Keratinocyte (primary cell): ENCODE data around the gene DCST1. TPM values are rescaled to one million over a fixed set of nuclear protein-coding genes. Genes with fewer than 3 reads are reported as not detected.
"Not testable (repeated sequence)": the region's sequence is repeated elsewhere in the genome, so short reads cannot be mapped to it uniquely, and the experiment has no call there.

Experiments
- DNase-seq: peaks from one replicate; pipeline ENCODE4 v3.0.0-alpha.2; 2011; ENCODE audit warnings: low read depth, missing footprints, low spot score
- FAIRE-seq: peaks from 2 replicates; lab custom pipeline; 2011; peaks lifted over from hg19 to GRCh38; lab: Jason Lieb, UNC
- H2AFZ ChIP-seq: 2 replicates; pipeline ENCODE4 v1.6.0; 2012; ENCODE audit warnings: low read length, control low read depth, inconsistent platforms; ENCODE audit not compliant: control insufficient read depth
- H3K27ac ChIP-seq: 2 replicates; pipeline ENCODE4 v1.5.1; 2011; ENCODE audit warnings: low read length; ENCODE audit not compliant: control insufficient read depth, insufficient read depth
- H3K27me3 ChIP-seq: 3 replicates; pipeline ENCODE4 v1.6.0; 2011; ENCODE audit warnings: low read length; ENCODE audit not compliant: control insufficient read depth, insufficient read depth; ENCODE audit errors: extremely low read depth
- H3K36me3 ChIP-seq, 2 experiments: 2 replicates in 1 of 2; 3 replicates in 1 of 2; pipeline ENCODE4 v1.5.1; 2011; ENCODE audit warnings: low read length in 2 of 2, mild to moderate bottlenecking in 1 of 2; ENCODE audit not compliant: control insufficient read depth in 2 of 2, insufficient read depth in 2 of 2; ENCODE audit errors: extremely low read depth in 1 of 2
- H3K4me1 ChIP-seq: 3 replicates; pipeline ENCODE4 v1.5.1; 2011; ENCODE audit warnings: low read length; ENCODE audit not compliant: control insufficient read depth, insufficient read depth; ENCODE audit errors: extremely low read depth
- H3K4me2 ChIP-seq: 3 replicates; pipeline ENCODE4 v1.6.0; 2011; ENCODE audit warnings: low read depth, low read length; ENCODE audit not compliant: control insufficient read depth, insufficient read depth; ENCODE audit errors: extremely low read depth
- H3K4me3 ChIP-seq, 3 experiments: fragments of 200-600 bp in 1 of 3; sonication (generic) in 1 of 3; 2 replicates in 2 of 3; 3 replicates in 1 of 3; pipeline ENCODE4 v1.5.1; 2011 to 2016; ENCODE audit warnings: low read length in 3 of 3, mild to moderate bottlenecking in 3 of 3, control low read depth in 2 of 3, inconsistent platforms in 1 of 3, low read depth in 1 of 3, mixed read lengths in 1 of 3, mixed run types in 1 of 3, moderate library complexity in 1 of 3; ENCODE audit not compliant: control insufficient read depth in 2 of 3, insufficient read depth in 2 of 3; ENCODE audit errors: extremely low read depth in 1 of 3
- H3K79me2 ChIP-seq: 2 replicates; pipeline ENCODE4 v1.6.0; 2012; ENCODE audit warnings: low read length; ENCODE audit not compliant: control insufficient read depth, insufficient read depth
- H3K9ac ChIP-seq: 3 replicates; pipeline ENCODE4 v1.6.0; 2011; ENCODE audit warnings: low read length; ENCODE audit not compliant: control insufficient read depth, insufficient read depth; ENCODE audit errors: extremely low read depth
- H3K9me1 ChIP-seq: 3 replicates; pipeline ENCODE4 v1.6.0; 2011; ENCODE audit warnings: low read length; ENCODE audit not compliant: control insufficient read depth, insufficient read depth; ENCODE audit errors: extremely low read depth
- H3K9me3 ChIP-seq: 2 replicates; pipeline ENCODE4 v1.5.1; 2012; ENCODE audit warnings: low read depth, low read length; ENCODE audit not compliant: control insufficient read depth
- H4K20me1 ChIP-seq: 3 replicates; pipeline ENCODE4 v1.6.0; 2011; ENCODE audit warnings: low read length; ENCODE audit not compliant: control insufficient read depth, insufficient read depth; ENCODE audit errors: extremely low read depth
- EZH2 ChIP-seq: IDR thresholded peaks from one replicate; pipeline ENCODE4 v1.6.1; 2012; ENCODE audit warnings: inconsistent platforms, mild to moderate bottlenecking, low read length, moderate library complexity
- dilution Hi-C: fragments of 300-500 bp; cut with MboI; formaldehyde crosslinking; loops from one replicate; pipeline ENCODE4 v1.7.0; 2020; ENCODE audit warnings: low sequenced_read_pairs; ENCODE audit not compliant: extremely low pct_ligation_motif_present
- polyA plus RNA-seq, 5 experiments: library from polyadenylated mRNA; depleted of rRNA in 3 of 5; stranded (reverse) in 3 of 5; stranded (forward) in 1 of 5; unstranded in 1 of 5; fragments of >200 nt; gene quantifications; 1 replicate in 1 of 5; 2 replicates in 3 of 5; 3 replicates in 1 of 5; pipeline versions ENCODE4 v1.2.1 to v1.2.3, GENCODE V29; 2011 to 2012; ENCODE audit warnings: missing spikeins in 2 of 5, low read depth in 1 of 5, low replicate concordance in 1 of 5
- TF ChIP-seq, protein P1 (sequence below), 3 experiments: IDR thresholded peaks in 1 of 3; conservative IDR thresholded peaks in 1 of 3; optimal IDR thresholded peaks in 1 of 3; 2 replicates in 2 of 3; 3 replicates in 1 of 3; pipeline versions ENCODE3 to v1.5.1; 2011; ENCODE audit warnings: low read length in 3 of 3, mild to moderate bottlenecking in 3 of 3, moderate library complexity in 2 of 3, control low read depth in 1 of 3, inconsistent platforms in 1 of 3; ENCODE audit not compliant: insufficient read depth in 2 of 3; ENCODE audit errors: extremely low read depth in 1 of 3

Gene DCST1
- polyA plus RNA-seq, 1 donor (not counting 4 experiments of a cell fraction or from before 2014, with no cell fraction given) = not detected

- FAIRE-seq, H3K79me2 ChIP-seq, H3K9ac ChIP-seq, H3K4me3 ChIP-seq, DNase-seq, H2AFZ ChIP-seq, H3K4me2 ChIP-seq, H3K9me1 ChIP-seq, H4K20me1 ChIP-seq, H3K27ac ChIP-seq, H3K27me3 ChIP-seq, H3K9me3 ChIP-seq, H3K36me3 ChIP-seq, dilution Hi-C loops: not testable (repeated sequence)
- TF ChIP-seq, protein P1, sequence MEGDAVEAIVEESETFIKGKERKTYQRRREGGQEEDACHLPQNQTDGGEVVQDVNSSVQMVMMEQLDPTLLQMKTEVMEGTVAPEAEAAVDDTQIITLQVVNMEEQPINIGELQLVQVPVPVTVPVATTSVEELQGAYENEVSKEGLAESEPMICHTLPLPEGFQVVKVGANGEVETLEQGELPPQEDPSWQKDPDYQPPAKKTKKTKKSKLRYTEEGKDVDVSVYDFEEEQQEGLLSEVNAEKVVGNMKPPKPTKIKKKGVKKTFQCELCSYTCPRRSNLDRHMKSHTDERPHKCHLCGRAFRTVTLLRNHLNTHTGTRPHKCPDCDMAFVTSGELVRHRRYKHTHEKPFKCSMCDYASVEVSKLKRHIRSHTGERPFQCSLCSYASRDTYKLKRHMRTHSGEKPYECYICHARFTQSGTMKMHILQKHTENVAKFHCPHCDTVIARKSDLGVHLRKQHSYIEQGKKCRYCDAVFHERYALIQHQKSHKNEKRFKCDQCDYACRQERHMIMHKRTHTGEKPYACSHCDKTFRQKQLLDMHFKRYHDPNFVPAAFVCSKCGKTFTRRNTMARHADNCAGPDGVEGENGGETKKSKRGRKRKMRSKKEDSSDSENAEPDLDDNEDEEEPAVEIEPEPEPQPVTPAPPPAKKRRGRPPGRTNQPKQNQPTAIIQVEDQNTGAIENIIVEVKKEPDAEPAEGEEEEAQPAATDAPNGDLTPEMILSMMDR (optimal IDR thresholded peaks at IDR 0.05 in 1 of 3, IDR thresholded peaks at IDR 0.05 in 1 of 3, conservative IDR thresholded peaks at IDR 0.05 in 1 of 3; ENCODE audit: extremely low read depth in 1 of 3, insufficient read depth in 2 of 3, low read length in 3 of 3) = peak in 2 of 3 experiments; percentile 34 to 47
- peaks cover 14% of the 10 kb centered on the region for H3K4me1 ChIP-seq
These were observed 38.2 kb upstream of the DCST1 start for GRCh38 chr1:154995301-154995983.

- Histone ChIP-seq H3K9ac (no peak overlapping the region), H3K4me2 (no peak overlapping the region), H3K4me1 (peaks cover 14% of the 10 kb centered on the region), H3K9me3 (no peaks in the 10 kb centered on the region), H2AFZ (no peak overlapping the region), H4K20me1 (no peaks in the 10 kb centered on the region), H3K27me3 (no peaks in the 10 kb centered on the region), H3K79me2 (no peaks in the 10 kb centered on the region), H3K4me3 (no peak overlapping the region), H3K36me3 (no peaks in the 10 kb centered on the region), H3K27ac (no peak overlapping the region), H3K9me1 (no peaks in the 10 kb centered on the region)
- no peak for FAIRE-seq
- dilution Hi-C loops = no loop called here
- TF ChIP-seq, protein P1 (optimal IDR thresholded peaks at IDR 0.05 in 1 of 3, IDR thresholded peaks at IDR 0.05 in 1 of 3, conservative IDR thresholded peaks at IDR 0.05 in 1 of 3; ENCODE audit: extremely low read depth in 1 of 3, insufficient read depth in 2 of 3, low read length in 3 of 3) = no peak
- no peak for TF ChIP-seq EZH2
- no peak for DNase-seq
These were observed 36.5 kb upstream of the DCST1 start for GRCh38 chr1:154996966-154997701.
